ENCODE data around the gene CRYGN.
A peak's percentile ranks its signal among the peaks of the same experiment; 100 is the strongest.

Gene CRYGN

GRCh38 chr7:151383638-151384351, 56.1 kb downstream of the CRYGN start:
- TF ChIP-seq CTCF (IDR thresholded peaks at IDR 0.05; ENCODE audit: insufficient read depth, low read depth, low read length, missing control alignments), result no peak
- H3K4me3 ChIP-seq (ENCODE audit: low read depth, low read length), result no peak overlapping the region

DNA sequence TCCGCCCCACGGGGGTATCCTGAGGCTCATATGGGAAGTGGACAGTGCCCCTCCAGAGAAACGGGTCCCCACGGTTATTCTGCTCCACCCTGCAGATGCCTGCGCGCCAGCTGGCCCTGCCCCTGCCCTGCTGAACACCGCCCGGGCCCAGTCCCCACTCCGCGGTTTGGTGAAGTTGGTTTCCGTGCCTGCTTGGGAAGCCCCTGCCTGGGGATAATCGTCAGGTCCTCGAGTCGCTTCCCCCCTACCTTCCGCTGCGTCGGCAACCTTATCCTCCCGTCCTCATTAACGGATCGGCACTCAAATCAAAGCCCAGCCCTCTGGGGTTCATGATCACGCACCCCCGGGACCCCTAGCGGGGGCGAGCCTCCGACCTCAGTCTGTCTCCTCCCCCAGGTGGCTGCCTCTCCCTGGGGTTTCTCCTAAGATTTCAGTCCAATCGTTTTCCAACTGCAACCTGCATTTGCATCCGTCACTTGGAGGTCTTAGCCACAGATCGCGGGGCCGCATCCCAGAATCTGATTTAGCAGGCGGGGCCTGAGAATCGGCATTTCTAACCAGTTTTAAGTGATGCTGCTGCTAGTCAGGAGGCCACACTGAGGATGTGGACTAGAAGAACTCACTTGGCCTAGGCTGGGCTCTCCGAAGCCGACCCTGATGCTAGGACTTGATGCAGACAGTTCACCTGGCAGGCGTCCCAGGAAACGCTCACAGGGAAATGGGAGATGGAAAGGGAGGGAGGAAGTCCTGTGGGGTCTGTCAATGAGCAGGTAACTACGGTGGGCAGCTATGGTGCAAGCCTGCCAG, 57.7 kb downstream of the CRYGN start:
- no peak for DNase-seq (ENCODE audit: low read depth)
- no peak for TF ChIP-seq CTCF (IDR thresholded peaks at IDR 0.05; ENCODE audit: insufficient read depth, low read depth, low read length, missing control alignments)
- no peak overlapping the region for H3K4me3 ChIP-seq (ENCODE audit: low read depth, low read length)

More at GRCh38 chr7:151383638-151384351, 56.1 kb downstream of the CRYGN start:
- no peak for DNase-seq (ENCODE audit: low read depth)

DNA sequence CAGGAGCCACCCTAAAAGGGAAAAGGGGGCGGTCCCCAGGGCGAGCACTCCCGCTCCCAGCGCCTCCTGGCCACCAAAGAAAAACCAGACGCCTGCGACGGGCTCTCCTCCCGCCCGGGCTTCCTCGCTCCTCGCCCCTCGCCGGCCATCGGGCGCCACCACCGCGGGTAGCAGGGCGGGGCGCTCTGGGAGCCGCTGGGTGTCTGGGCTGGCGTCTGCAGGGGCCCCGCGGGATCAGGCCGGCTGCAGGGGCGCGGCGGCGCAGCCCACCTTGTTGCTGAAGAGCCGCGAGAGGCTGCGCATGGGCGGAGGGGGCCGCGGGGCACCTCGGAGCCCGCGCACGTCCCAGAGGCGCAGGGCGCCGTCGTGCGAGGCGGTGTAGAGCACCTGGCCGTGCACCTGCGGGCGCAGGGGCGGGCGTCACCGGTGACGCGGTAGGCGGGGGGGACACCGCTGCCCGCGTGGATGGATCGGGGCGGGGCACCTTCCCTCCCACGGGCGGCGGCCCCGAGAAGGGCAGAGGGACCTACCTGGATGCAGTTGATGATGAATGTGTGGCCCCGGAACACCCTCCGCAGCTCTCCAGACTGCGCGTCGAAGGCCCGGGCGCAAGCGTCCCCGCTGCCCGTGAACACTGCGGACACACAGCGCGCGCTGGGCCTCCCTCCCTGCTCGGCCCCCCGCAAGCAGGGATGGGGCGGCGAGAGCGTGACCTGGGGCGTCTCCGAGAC, 58.4 kb downstream of the CRYGN start:
- DNase-seq (ENCODE audit: low read depth), result no peak
- no peak overlapping the region; the same call in 1 of the 2 replicates for H3K4me3 ChIP-seq (ENCODE audit: low read depth, low read length)
- no peak for TF ChIP-seq CTCF (IDR thresholded peaks at IDR 0.05; ENCODE audit: insufficient read depth, low read depth, low read length, missing control alignments)

DNA sequence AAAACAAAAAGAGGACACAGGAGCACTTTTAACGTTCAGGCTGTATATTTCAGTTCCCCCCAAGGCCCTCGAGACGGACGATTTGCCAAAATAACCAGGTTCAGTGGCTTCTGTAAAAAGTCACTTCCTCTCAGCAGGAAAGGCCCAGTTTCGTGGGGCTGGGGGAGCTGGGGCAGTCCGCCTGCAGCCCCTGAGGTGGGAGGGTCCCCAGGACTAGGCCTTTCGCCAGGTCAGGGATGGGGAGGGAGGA, 58.9 kb downstream of the CRYGN start:
- peak; percentile 18 for DNase-seq (ENCODE audit: low read depth)
- TF ChIP-seq CTCF (IDR thresholded peaks at IDR 0.05; ENCODE audit: insufficient read depth, low read depth, low read length, missing control alignments), result no peak
- no peak overlapping the region for H3K4me3 ChIP-seq (ENCODE audit: low read depth, low read length)

- no peak for DNase-seq (ENCODE audit: low read depth)
- no peak for TF ChIP-seq CTCF (IDR thresholded peaks at IDR 0.05; ENCODE audit: insufficient read depth, low read depth, low read length, missing control alignments)
- no peak overlapping the region for H3K4me3 ChIP-seq (ENCODE audit: low read depth, low read length)
Measured at GRCh38 chr7:151380199-151381097, 59.5 kb downstream of the CRYGN start.

DNA sequence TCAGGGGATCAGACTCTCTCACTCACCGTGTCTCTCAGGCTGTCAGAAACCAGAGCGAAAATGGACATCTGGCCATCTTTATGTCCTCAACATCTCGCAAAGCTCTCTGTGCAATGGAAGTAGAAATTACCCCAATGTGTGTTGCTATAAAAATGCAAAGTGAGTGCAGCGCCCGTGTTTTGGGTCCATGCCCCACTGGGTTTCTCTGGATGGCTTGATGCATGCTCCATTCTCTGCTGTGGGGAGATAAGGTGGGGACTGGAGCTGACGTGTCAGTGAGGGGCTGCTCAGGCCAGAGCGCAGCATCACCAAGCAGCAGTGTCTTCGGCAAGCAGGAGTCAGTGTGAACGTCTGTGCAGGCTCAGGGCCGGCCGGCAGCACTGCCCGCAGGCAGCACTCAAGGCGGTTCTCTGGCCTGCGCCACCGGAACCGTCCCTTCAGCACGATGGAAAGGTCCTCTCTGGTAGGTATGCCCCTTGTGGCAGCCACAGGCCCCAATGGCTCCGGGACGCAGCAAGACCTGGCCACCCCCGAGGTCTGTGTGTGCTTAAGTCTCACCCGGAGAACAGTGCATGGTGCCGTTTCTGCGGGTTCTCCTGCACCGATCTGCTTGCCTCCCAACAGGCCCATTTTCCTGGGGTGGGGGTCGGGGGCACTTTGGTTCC, 60.3 kb downstream of the CRYGN start:
- TF ChIP-seq CTCF (IDR thresholded peaks at IDR 0.05; ENCODE audit: insufficient read depth, low read depth, low read length, missing control alignments), result no peak
- H3K4me3 ChIP-seq (ENCODE audit: low read depth, low read length), result no peak overlapping the region
- DNase-seq (ENCODE audit: low read depth), result no peak
